ENCODE data around the gene CISTR.

DNA sequence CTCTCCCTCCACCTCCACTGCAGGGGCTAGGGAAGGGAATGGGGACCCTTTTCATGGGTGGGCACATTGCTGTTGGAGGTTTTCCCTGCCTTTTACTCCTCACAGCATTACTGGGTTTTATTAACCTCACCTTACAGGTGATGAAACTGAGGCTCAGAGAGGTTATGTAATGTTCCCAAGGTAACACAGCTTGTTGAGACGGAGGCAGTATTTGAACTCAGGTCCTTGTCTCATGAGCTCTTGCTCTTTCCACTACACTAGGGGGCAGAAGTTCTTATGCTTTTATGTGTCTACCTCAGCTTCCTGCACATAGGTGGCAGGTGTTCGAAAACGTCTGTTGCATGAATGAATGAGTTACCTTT is 11.7 kb downstream of the CISTR start:
- TF ChIP-seq, protein P1, sequence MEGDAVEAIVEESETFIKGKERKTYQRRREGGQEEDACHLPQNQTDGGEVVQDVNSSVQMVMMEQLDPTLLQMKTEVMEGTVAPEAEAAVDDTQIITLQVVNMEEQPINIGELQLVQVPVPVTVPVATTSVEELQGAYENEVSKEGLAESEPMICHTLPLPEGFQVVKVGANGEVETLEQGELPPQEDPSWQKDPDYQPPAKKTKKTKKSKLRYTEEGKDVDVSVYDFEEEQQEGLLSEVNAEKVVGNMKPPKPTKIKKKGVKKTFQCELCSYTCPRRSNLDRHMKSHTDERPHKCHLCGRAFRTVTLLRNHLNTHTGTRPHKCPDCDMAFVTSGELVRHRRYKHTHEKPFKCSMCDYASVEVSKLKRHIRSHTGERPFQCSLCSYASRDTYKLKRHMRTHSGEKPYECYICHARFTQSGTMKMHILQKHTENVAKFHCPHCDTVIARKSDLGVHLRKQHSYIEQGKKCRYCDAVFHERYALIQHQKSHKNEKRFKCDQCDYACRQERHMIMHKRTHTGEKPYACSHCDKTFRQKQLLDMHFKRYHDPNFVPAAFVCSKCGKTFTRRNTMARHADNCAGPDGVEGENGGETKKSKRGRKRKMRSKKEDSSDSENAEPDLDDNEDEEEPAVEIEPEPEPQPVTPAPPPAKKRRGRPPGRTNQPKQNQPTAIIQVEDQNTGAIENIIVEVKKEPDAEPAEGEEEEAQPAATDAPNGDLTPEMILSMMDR (IDR thresholded peaks at IDR 0.05) = no peak
- TF ChIP-seq POLR2A (IDR thresholded peaks at IDR 0.05) = no peak
